ENCODE results near the gene COL4A1.

The COL4A1 gene

DNA sequence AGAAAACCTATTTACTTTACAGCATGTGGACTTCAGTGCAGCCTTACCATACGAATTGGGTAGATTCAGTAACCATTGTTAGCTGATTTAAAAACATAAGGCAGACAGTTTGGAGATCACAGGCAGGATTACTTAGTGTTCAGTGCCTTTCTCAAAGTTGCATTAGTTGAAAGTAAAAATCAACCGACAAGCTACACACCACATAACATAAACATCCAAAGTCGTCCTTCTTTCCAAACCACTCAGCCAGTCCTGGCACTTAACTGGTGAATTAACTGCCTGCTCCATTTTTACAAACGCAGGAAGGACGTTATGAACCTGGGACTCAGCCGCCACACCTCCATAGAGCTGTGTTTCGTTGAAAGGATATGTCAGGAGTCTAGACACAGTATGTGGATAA lies 91.4 kb downstream of the COL4A1 start:
- TF ChIP-seq YY1 (IDR thresholded peaks at IDR 0.05; ENCODE audit: low read depth) (no peak), ZBTB7A (IDR thresholded peaks at IDR 0.05; ENCODE audit: low read depth) (no peak), TCF12 (IDR thresholded peaks at IDR 0.05; ENCODE audit: low read depth) (no peak), EP300 (IDR thresholded peaks at IDR 0.05; ENCODE audit: borderline replicate concordance) (no peak), CEBPB (IDR thresholded peaks at IDR 0.05) (no peak), TEAD4 (IDR thresholded peaks at IDR 0.05) (no peak), FOXM1 (IDR thresholded peaks at IDR 0.05; ENCODE audit: borderline replicate concordance, low read depth) (no peak), CREB1 (IDR thresholded peaks at IDR 0.05; ENCODE audit: low read depth) (no peak)

DNA sequence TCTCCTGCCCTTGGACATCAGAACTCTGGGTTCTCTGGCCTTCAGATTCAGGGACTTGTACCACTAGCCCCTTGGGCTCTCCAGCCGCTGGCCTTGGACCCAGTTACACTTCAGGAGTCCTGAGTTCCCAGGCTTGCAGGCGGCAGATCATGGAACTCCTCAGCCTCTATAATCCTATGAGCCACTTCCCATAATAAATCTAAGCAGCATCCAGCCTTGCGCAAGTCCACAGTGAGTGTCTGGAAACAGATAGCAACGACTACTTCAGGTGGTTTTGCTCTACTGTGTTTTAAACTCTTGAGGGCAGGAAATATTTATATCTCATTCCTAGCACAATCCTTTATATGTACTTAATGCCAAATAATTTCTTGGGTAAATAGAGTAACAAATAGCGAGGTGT lies 92.3 kb downstream of the COL4A1 start:
- TF ChIP-seq CREB1 (IDR thresholded peaks at IDR 0.05; ENCODE audit: low read depth), result no peak
- TF ChIP-seq, protein P1, sequence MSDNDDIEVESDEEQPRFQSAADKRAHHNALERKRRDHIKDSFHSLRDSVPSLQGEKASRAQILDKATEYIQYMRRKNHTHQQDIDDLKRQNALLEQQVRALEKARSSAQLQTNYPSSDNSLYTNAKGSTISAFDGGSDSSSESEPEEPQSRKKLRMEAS (IDR thresholded peaks at IDR 0.05), result no peak
- no peak for TF ChIP-seq EP300 (IDR thresholded peaks at IDR 0.05; ENCODE audit: borderline replicate concordance)
- no peak for TF ChIP-seq EGR1 (IDR thresholded peaks at IDR 0.05)
- TF ChIP-seq YY1 (IDR thresholded peaks at IDR 0.05; ENCODE audit: low read depth), result no peak
- no peak for TF ChIP-seq ZBTB7A (IDR thresholded peaks at IDR 0.05; ENCODE audit: low read depth)
- TF ChIP-seq CEBPB (IDR thresholded peaks at IDR 0.05), result no peak
- TF ChIP-seq TCF12 (IDR thresholded peaks at IDR 0.05; ENCODE audit: low read depth), result no peak

DNA sequence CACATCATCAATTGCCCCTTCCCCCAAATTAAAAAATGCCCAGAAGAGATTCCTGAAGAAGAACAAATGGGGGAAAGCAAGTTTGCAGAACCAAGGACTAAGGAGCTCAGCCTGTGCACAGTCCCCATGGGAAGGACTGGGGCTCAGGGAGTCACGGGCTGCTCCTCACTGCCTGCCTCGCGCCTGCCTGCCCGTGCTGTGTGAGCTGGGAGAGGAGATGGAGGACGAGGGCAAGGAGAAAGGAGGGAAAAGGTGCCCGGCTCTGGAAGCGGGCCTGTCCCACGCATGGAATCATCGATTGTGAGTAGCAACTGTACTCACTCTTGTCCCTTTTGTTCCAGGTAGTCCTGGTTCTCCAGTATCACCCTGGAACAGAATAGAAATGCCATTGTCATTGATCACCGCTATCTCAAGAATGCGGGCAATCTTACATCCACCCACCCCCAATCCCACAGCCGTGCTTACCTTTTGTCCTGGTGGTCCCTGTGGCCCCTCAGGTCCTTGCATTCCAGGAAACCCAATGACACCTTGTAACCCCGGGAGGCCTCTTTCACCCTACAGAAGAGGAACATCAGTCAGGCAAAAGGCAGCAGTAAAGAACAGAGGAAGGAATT lies 93.4 kb downstream of the COL4A1 start:
- TF ChIP-seq, protein P2, sequence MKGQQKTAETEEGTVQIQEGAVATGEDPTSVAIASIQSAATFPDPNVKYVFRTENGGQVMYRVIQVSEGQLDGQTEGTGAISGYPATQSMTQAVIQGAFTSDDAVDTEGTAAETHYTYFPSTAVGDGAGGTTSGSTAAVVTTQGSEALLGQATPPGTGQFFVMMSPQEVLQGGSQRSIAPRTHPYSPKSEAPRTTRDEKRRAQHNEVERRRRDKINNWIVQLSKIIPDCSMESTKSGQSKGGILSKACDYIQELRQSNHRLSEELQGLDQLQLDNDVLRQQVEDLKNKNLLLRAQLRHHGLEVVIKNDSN (IDR thresholded peaks at IDR 0.05), result no peak
- TF ChIP-seq TCF12 (IDR thresholded peaks at IDR 0.05; ENCODE audit: low read depth) (no peak), NFIC (IDR thresholded peaks at IDR 0.05) (no peak), ZBTB7A (IDR thresholded peaks at IDR 0.05; ENCODE audit: low read depth) (no peak), YY1 (IDR thresholded peaks at IDR 0.05; ENCODE audit: low read depth) (no peak), TEAD4 (IDR thresholded peaks at IDR 0.05) (no peak), CREB1 (IDR thresholded peaks at IDR 0.05; ENCODE audit: low read depth) (no peak), CEBPB (IDR thresholded peaks at IDR 0.05) (no peak), TAF1 (IDR thresholded peaks at IDR 0.05; ENCODE audit: low read depth) (no peak), FOXM1 (IDR thresholded peaks at IDR 0.05; ENCODE audit: borderline replicate concordance, low read depth) (no peak), EP300 (IDR thresholded peaks at IDR 0.05; ENCODE audit: borderline replicate concordance) (no peak)
- TF ChIP-seq, protein P3, sequence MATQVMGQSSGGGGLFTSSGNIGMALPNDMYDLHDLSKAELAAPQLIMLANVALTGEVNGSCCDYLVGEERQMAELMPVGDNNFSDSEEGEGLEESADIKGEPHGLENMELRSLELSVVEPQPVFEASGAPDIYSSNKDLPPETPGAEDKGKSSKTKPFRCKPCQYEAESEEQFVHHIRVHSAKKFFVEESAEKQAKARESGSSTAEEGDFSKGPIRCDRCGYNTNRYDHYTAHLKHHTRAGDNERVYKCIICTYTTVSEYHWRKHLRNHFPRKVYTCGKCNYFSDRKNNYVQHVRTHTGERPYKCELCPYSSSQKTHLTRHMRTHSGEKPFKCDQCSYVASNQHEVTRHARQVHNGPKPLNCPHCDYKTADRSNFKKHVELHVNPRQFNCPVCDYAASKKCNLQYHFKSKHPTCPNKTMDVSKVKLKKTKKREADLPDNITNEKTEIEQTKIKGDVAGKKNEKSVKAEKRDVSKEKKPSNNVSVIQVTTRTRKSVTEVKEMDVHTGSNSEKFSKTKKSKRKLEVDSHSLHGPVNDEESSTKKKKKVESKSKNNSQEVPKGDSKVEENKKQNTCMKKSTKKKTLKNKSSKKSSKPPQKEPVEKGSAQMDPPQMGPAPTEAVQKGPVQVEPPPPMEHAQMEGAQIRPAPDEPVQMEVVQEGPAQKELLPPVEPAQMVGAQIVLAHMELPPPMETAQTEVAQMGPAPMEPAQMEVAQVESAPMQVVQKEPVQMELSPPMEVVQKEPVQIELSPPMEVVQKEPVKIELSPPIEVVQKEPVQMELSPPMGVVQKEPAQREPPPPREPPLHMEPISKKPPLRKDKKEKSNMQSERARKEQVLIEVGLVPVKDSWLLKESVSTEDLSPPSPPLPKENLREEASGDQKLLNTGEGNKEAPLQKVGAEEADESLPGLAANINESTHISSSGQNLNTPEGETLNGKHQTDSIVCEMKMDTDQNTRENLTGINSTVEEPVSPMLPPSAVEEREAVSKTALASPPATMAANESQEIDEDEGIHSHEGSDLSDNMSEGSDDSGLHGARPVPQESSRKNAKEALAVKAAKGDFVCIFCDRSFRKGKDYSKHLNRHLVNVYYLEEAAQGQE (IDR thresholded peaks at IDR 0.05; ENCODE audit: low read depth), result no peak
- TF ChIP-seq, protein P1 (IDR thresholded peaks at IDR 0.05), result no peak

DNA sequence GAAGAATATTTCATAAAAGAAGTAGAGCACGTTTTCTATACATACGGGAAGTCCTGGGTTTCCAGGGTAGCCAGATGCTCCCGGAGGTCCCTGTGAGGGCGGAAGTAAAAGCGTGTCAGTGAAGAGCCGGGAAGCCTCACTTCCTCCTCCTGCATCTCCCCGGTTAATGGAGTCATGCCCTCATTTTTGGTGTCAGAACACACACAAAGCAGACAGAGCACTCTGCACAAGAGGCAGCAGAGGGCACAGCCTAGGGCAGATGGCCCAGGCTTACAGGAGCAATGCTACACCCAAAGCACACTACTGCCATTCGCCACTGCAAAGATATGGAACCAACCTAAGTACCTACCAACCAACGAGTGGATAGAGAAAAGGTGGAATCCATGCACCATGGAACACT lies 94.4 kb downstream of the COL4A1 start:
- TF ChIP-seq EP300 (IDR thresholded peaks at IDR 0.05; ENCODE audit: borderline replicate concordance), result no peak
- TF ChIP-seq TCF12 (IDR thresholded peaks at IDR 0.05; ENCODE audit: low read depth), result no peak
- no peak for TF ChIP-seq NFIC (IDR thresholded peaks at IDR 0.05)
- no peak for TF ChIP-seq CREB1 (IDR thresholded peaks at IDR 0.05; ENCODE audit: low read depth)

DNA sequence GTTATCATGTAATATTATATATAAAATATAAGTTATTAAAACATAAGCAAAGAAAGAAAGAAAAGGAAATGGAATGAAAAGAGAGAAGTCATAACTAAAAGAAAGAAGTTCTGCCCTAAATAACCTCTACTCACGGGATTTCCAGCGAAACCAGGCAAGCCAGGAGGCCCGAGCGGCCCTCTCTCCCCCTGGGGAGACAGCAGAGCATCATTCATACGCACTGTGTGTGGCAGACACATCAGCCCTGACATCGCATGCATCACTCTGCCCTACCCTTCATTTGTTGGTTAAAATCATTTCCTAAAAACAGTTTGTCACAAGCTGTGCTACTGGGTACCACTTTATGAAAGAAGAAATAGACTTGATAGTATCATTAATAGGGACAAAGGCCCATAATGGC lies 95.2 kb downstream of the COL4A1 start:
- TF ChIP-seq, protein P2 (IDR thresholded peaks at IDR 0.05), result no peak
- TF ChIP-seq CREB1 (IDR thresholded peaks at IDR 0.05; ENCODE audit: low read depth) (no peak), RAD21 (IDR thresholded peaks at IDR 0.05; ENCODE audit: low read depth) (no peak), TEAD4 (IDR thresholded peaks at IDR 0.05) (no peak), ZBTB7A (IDR thresholded peaks at IDR 0.05; ENCODE audit: low read depth) (no peak), TCF12 (IDR thresholded peaks at IDR 0.05; ENCODE audit: low read depth) (no peak)
- TF ChIP-seq, protein P1 (IDR thresholded peaks at IDR 0.05), result no peak
- TF ChIP-seq, protein P3 (IDR thresholded peaks at IDR 0.05; ENCODE audit: low read depth), result no peak

DNA sequence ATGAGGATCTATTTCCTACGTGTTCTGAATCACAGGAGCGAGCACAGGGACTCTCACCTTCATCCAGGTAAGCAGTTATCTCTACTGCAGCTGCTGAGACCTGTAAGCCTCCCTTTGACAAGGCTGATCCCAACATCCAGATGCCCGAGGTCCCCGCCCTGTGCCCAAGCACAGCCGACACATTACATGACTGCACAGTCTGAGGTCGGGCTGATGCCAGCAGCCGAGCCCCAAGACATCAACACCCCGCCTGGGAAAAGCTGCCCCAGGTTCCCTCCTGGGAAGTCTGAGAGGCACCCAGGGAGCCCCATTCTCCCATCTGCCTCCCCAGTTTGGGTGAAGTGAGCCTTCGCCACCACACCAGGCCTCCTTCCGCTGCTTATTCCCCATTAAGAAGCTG lies 95.9 kb downstream of the COL4A1 start:
- TF ChIP-seq EGR1 (IDR thresholded peaks at IDR 0.05) (no peak), ZBTB7A (IDR thresholded peaks at IDR 0.05; ENCODE audit: low read depth) (no peak), NFIC (IDR thresholded peaks at IDR 0.05) (no peak), TAF1 (IDR thresholded peaks at IDR 0.05; ENCODE audit: low read depth) (no peak), RAD21 (IDR thresholded peaks at IDR 0.05; ENCODE audit: low read depth) (no peak), TEAD4 (IDR thresholded peaks at IDR 0.05) (no peak), TCF12 (IDR thresholded peaks at IDR 0.05; ENCODE audit: low read depth) (no peak)
- TF ChIP-seq, protein P1 (IDR thresholded peaks at IDR 0.05), result no peak

Data from Ishikawa (cell line).